IMR-90 (cell line): ENCODE data around the gene ZNF358. TPM values are rescaled to one million over a fixed set of nuclear protein-coding genes. Genes with fewer than 3 reads are reported as not detected.

Source experiments
- ATAC-seq: fragments of 200-7000 bp; cut with Tn5 transposase; 2 replicates; pipeline ENCODE4 v1.9.1; 2020; ENCODE audit warnings: low read depth, mild to moderate bottlenecking, moderate library complexity
- BruUV-seq: library from RNA; stranded (reverse); fragments of 400-500 nt; replicated peaks from 2 replicates; lab custom pipeline; 2021; lab: Mats Ljungman, UMichigan
- CTCF ChIA-PET: fragments of 300-600 bp; formaldehyde crosslinking; extraction: SDS; loops from one replicate; lab custom pipeline; 2021; ENCODE audit warnings: antibody characterized with exemption; lab: Yijun Ruan, JAX
- POLR2A ChIA-PET: fragments of 300-600 bp; sonication (Branson Sonifier 250); formaldehyde crosslinking; loops from one replicate; lab custom pipeline; 2022; ENCODE audit warnings: antibody characterized with exemption; ENCODE audit not compliant: unreplicated experiment; lab: Charles Lee
- DNase-seq: peaks from one replicate; pipeline ENCODE4 v3.0.0; 2013
- H2AFZ ChIP-seq: replicated peaks from 2 replicates; pipeline ENCODE3; 2013; ENCODE audit warnings: low read length, mild to moderate bottlenecking; ENCODE audit not compliant: poor library complexity
- H2AK5ac ChIP-seq: 2 replicates; pipeline ENCODE4 v1.6.1; 2013; ENCODE audit warnings: low read depth, low read length, inconsistent platforms
- H2AK9ac ChIP-seq: replicated peaks from 2 replicates; pipeline ENCODE3; 2013; ENCODE audit warnings: mild to moderate bottlenecking, low read depth, low read length, moderate library complexity; ENCODE audit not compliant: poor library complexity
- H2BK120ac ChIP-seq: 2 replicates; pipeline ENCODE4 v1.6.1; 2013; ENCODE audit warnings: low read depth, low read length, inconsistent platforms
- H2BK15ac ChIP-seq: 3 replicates; pipeline ENCODE4 v1.6.1; 2013; ENCODE audit warnings: low read depth, low read length, inconsistent platforms
- H2BK20ac ChIP-seq: 2 replicates; pipeline ENCODE4 v1.6.1; 2013; ENCODE audit warnings: low read depth, mild to moderate bottlenecking, inconsistent platforms, low read length, moderate library complexity
- H2BK5ac ChIP-seq: 2 replicates; pipeline ENCODE4 v1.6.1; 2013; ENCODE audit warnings: mild to moderate bottlenecking, low read depth, low read length, inconsistent platforms; ENCODE audit not compliant: poor library complexity, severe bottlenecking
- H3K14ac ChIP-seq: replicated peaks from 2 replicates; pipeline ENCODE4 v1.6.1; 2013; ENCODE audit warnings: low read depth, low read length, inconsistent platforms
- H3K18ac ChIP-seq: 2 replicates; pipeline ENCODE4 v1.6.1; 2013; ENCODE audit warnings: low read depth, low read length, control low read depth
- H3K23ac ChIP-seq: 2 replicates; pipeline ENCODE4 v1.6.1; 2013; ENCODE audit warnings: low read depth, low read length, inconsistent platforms
- H3K27ac ChIP-seq: 2 replicates; pipeline ENCODE4 v1.5.1; 2013; ENCODE audit warnings: mild to moderate bottlenecking, control low read depth, low read length; ENCODE audit not compliant: insufficient read depth
- H3K27me3 ChIP-seq: 2 replicates; pipeline ENCODE4 v1.6.1; 2013; ENCODE audit warnings: low read length; ENCODE audit not compliant: control insufficient read depth, insufficient read depth
- H3K36me3 ChIP-seq: 2 replicates; pipeline ENCODE4 v1.6.1; 2013; ENCODE audit warnings: low read length, mixed read lengths; ENCODE audit not compliant: control insufficient read depth, insufficient read depth
- H3K4ac ChIP-seq: 2 replicates; pipeline ENCODE4 v1.6.1; 2013; ENCODE audit warnings: low read depth, low read length, inconsistent platforms
- H3K4me1 ChIP-seq: 2 replicates; pipeline ENCODE4 v1.6.1; 2013; ENCODE audit warnings: low read length, mixed read lengths; ENCODE audit not compliant: control insufficient read depth, insufficient read depth
- H3K4me2 ChIP-seq: 2 replicates; pipeline ENCODE4 v1.6.1; 2013; ENCODE audit warnings: low read depth, mild to moderate bottlenecking, control low read depth, low read length, moderate library complexity
- H3K4me3 ChIP-seq: 2 replicates; pipeline ENCODE4 v1.5.1; 2013; ENCODE audit warnings: low read depth, mild to moderate bottlenecking, control low read depth, low read length, moderate library complexity; ENCODE audit not compliant: insufficient read depth
- H3K56ac ChIP-seq: 2 replicates; pipeline ENCODE4 v1.6.1; 2013; ENCODE audit warnings: low read length, inconsistent platforms; ENCODE audit not compliant: insufficient read depth; ENCODE audit errors: extremely low read depth
- H3K79me1 ChIP-seq, 2 experiments: 2 replicates each; pipeline ENCODE4 v1.6.1; 2013; ENCODE audit warnings: low read length in 2 of 2, inconsistent platforms in 1 of 2, low read depth in 1 of 2
- H3K9ac ChIP-seq: 2 replicates; pipeline ENCODE4 v1.6.1; 2013; ENCODE audit warnings: low read depth, low read length, control low read depth
- H3K9me1 ChIP-seq: 2 replicates; pipeline ENCODE4 v1.6.1; 2013; ENCODE audit warnings: low read length, inconsistent platforms; ENCODE audit not compliant: insufficient read depth
- H3K9me3 ChIP-seq: 2 replicates; pipeline ENCODE4 v1.6.1; 2013; ENCODE audit warnings: low read length; ENCODE audit not compliant: control insufficient read depth, insufficient read depth
- H4K20me1 ChIP-seq: 2 replicates; pipeline ENCODE4 v1.6.1; 2013; ENCODE audit warnings: low read length, inconsistent platforms; ENCODE audit not compliant: insufficient read depth
- H4K5ac ChIP-seq: 2 replicates; pipeline ENCODE4 v1.6.1; 2013; ENCODE audit warnings: mild to moderate bottlenecking, low read depth, low read length, control low read depth
- H4K8ac ChIP-seq, 2 experiments: 2 replicates each; pipeline ENCODE4 v1.6.1; 2013; ENCODE audit warnings: low read depth in 2 of 2, low read length in 2 of 2, control low read depth in 1 of 2, inconsistent platforms in 1 of 2
- H4K91ac ChIP-seq: 2 replicates; pipeline ENCODE4 v1.6.1; 2013; ENCODE audit warnings: low read depth, low read length, inconsistent platforms; ENCODE audit not compliant: insufficient read depth
- BHLHE40 ChIP-seq: fragments of 150-350 bp; IDR thresholded peaks from 2 replicates; pipeline ENCODE4 v1.6.1; 2016; ENCODE audit warnings: mild to moderate bottlenecking, low read depth, low read length
- CEBPB ChIP-seq: IDR thresholded peaks from 2 replicates; pipeline ENCODE4 v1.6.1; 2012; ENCODE audit warnings: low read depth, low read length, improper control_type of control experiment
- CHD1 ChIP-seq: IDR thresholded peaks from 2 replicates; pipeline ENCODE4 v1.6.1; 2012; ENCODE audit warnings: low read depth, low read length, improper control_type of control experiment
- CTCF ChIP-seq: conservative IDR thresholded peaks from 2 replicates; pipeline ENCODE4 v1.5.1; 2012; ENCODE audit warnings: mild to moderate bottlenecking, low read depth, low read length, improper control_type of control experiment
- FOS ChIP-seq: fragments of 150-350 bp; IDR thresholded peaks from 2 replicates; pipeline ENCODE4 v1.6.1; 2016; ENCODE audit warnings: low read depth, low read length
- MAFK ChIP-seq: IDR thresholded peaks from 2 replicates; pipeline ENCODE4 v1.6.1; 2012; ENCODE audit warnings: low read depth, low read length, improper control_type of control experiment
- MAZ ChIP-seq: IDR thresholded peaks from 2 replicates; pipeline ENCODE4 v1.6.1; 2012; ENCODE audit warnings: low read depth, mild to moderate bottlenecking, low read length, improper control_type of control experiment, moderate library complexity, borderline replicate concordance
- MXI1 ChIP-seq: IDR thresholded peaks from 2 replicates; pipeline ENCODE4 v1.6.1; 2012; ENCODE audit warnings: low read depth, mild to moderate bottlenecking, low read length, moderate library complexity, borderline replicate concordance
- NFE2L2 ChIP-seq: fragments of 150-350 bp; IDR thresholded peaks from 2 replicates; pipeline ENCODE4 v1.6.1; 2016; ENCODE audit warnings: low read depth, mild to moderate bottlenecking, low read length
- POLR2A ChIP-seq: IDR thresholded peaks from 2 replicates; pipeline ENCODE4 v1.6.1; 2012; ENCODE audit warnings: mild to moderate bottlenecking, low read depth, low read length
- RAD21 ChIP-seq: IDR thresholded peaks from 2 replicates; pipeline ENCODE4 v1.6.1; 2012; ENCODE audit warnings: low read length, improper control_type of control experiment
- RCOR1 ChIP-seq: IDR thresholded peaks from 2 replicates; pipeline ENCODE4 v1.6.1; 2012; ENCODE audit warnings: mild to moderate bottlenecking, low read length, improper control_type of control experiment; ENCODE audit not compliant: insufficient replicate concordance
- RFX5 ChIP-seq: IDR thresholded peaks from 2 replicates; pipeline ENCODE4 v1.8.0; 2012; ENCODE audit warnings: low read depth, mild to moderate bottlenecking, low read length, moderate library complexity
- SMC3 ChIP-seq: fragments of 150-350 bp; IDR thresholded peaks from 2 replicates; pipeline ENCODE4 v1.6.1; 2016; ENCODE audit warnings: low read depth, mild to moderate bottlenecking, antibody characterized with exemption, low read length, moderate library complexity
- USF2 ChIP-seq: fragments of 150-350 bp; IDR thresholded peaks from 2 replicates; pipeline ENCODE4 v1.6.1; 2017; ENCODE audit warnings: mild to moderate bottlenecking, antibody characterized with exemption, low read length, low read depth
- WGBS, 2 experiments: methylation state at CpG; one replicate each; pipeline versions ENCODE4 v1.1.5 to v1.1.7; 2013; ENCODE audit warnings: missing lambda C conversion rate in 2 of 2; ENCODE audit not compliant: insufficient read length in 1 of 2; ENCODE audit errors: extremely low coverage in 2 of 2; 5-methylcytosine and 5-hydroxymethylcytosine counted together
- dilution Hi-C: fragments of 300-500 bp; cut with HindIII; formaldehyde crosslinking; loops from one replicate; pipeline ENCODE4 v1.14.3; 2018; ENCODE audit warnings: low sequenced_read_pairs; ENCODE audit not compliant: unreplicated experiment
- in situ Hi-C: fragments of 300-500 bp; cut with MboI; formaldehyde crosslinking; loops from 3 replicates; pipeline ENCODE4 v1.14.3; 2019; ENCODE audit warnings: low sequenced_read_pairs, inconsistent platforms, mixed read lengths
- intact Hi-C: fragments of 100-400 bp; cut with micrococcal nuclease; formaldehyde crosslinking; loops from 2 replicates; pipeline ENCODE4 v1.10.0; 2022
- polyA plus RNA-seq, 3 experiments: library from polyadenylated mRNA; depleted of rRNA; stranded (reverse); fragments of >200 nt; gene quantifications; 2 replicates each; pipeline ENCODE4 v1.2.3, GENCODE V29; 2012; ENCODE audit warnings: low replicate concordance in 1 of 3
- total RNA-seq: library from RNA; depleted of rRNA; stranded (reverse); fragments of >200 nt; gene quantifications from 2 replicates; pipeline ENCODE4 v1.2.3, GENCODE V29; 2012
- TF ChIP-seq, protein P1 (sequence below): fragments of 150-350 bp; IDR thresholded peaks from 2 replicates; pipeline ENCODE4 v1.6.1; 2016; ENCODE audit warnings: low read depth, mild to moderate bottlenecking, low read length, moderate library complexity, borderline replicate concordance

Gene ZNF358
- total and polyA plus RNA-seq, 2 of the 4 experiments (the other 2 are of a cell fraction): 5.4 to 30.7 TPM

- dilution Hi-C loops: no loop called here
- ATAC-seq (no peak), DNase-seq (no peak)
- Histone ChIP-seq H2BK5ac (no peak overlapping the region), H3K79me1 (peaks cover 0 to 13% of the 10 kb centered on the region in 2 experiments; a peak in 2 of 4 replicates), H2BK15ac (no peak overlapping the region), H3K9me1 (peaks cover 4% of the 10 kb centered on the region), H2BK20ac (no peak overlapping the region), H3K4me3 (no peak overlapping the region), H2AFZ (no peak overlapping the region), H4K91ac (no peak overlapping the region), H3K27me3 (no peaks in the 10 kb centered on the region), H3K4ac (no peak overlapping the region), H2AK9ac (no peak overlapping the region), H4K5ac (no peak overlapping the region), H2AK5ac (no peak overlapping the region), H3K23ac (no peak overlapping the region), H3K36me3 (peaks cover 15% of the 10 kb centered on the region), H3K4me1 (peaks cover 8% of the 10 kb centered on the region), H3K9ac (no peak overlapping the region), H3K18ac (no peak overlapping the region), H3K4me2 (no peak overlapping the region), H3K9me3 (no peaks in the 10 kb centered on the region), H4K8ac (no peak overlapping the region), H3K27ac (no peak overlapping the region), H3K14ac (no peak overlapping the region), H2BK120ac (no peak overlapping the region), H3K56ac (no peak overlapping the region), H4K20me1 (no peaks in the 10 kb centered on the region)
- ChIA-PET POLR2A (no interaction called here), CTCF (no interaction called here)
- WGBS, 2 experiments: 95% methylated on average over 17 of the region's 32 CpGs; no CpG with 5 or more reads in 1 of the 2 experiments
- TF ChIP-seq USF2 (no peak), MAFK (no peak), CEBPB (no peak), SMC3 (no peak), MXI1 (no peak), RCOR1 (no peak), CTCF (no peak), FOS (no peak), RFX5 (no peak), POLR2A (no peak), CHD1 (no peak), RAD21 (no peak), NFE2L2 (no peak), MAZ (no peak), BHLHE40 (no peak)
- TF ChIP-seq, protein P1, sequence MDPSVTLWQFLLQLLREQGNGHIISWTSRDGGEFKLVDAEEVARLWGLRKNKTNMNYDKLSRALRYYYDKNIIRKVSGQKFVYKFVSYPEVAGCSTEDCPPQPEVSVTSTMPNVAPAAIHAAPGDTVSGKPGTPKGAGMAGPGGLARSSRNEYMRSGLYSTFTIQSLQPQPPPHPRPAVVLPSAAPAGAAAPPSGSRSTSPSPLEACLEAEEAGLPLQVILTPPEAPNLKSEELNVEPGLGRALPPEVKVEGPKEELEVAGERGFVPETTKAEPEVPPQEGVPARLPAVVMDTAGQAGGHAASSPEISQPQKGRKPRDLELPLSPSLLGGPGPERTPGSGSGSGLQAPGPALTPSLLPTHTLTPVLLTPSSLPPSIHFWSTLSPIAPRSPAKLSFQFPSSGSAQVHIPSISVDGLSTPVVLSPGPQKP: no peak
- in situ Hi-C loops: no loop called here
- intact Hi-C loops: no loop called here
- no TSS peak for BruUV-seq
These were observed 12.8 kb downstream of the ZNF358 start for GRCh38 chr19:7528522-7529245.
